WTC11 (cell line): ENCODE results near the gene ENTREP3. TPM values are rescaled to one million over a fixed set of nuclear protein-coding genes. Genes with fewer than 3 reads are reported as not detected.

Experiments
- AFF4 ChIP-seq: sonication (generic); formaldehyde crosslinking; IDR thresholded peaks from 2 replicates; pipeline ENCODE4 v1.8.1; 2023; ENCODE audit warnings: mild to moderate bottlenecking, missing genetic modification reagents, borderline replicate concordance
- AR ChIP-seq: fragments of 250-450 bp; sonication (Bioruptor Pico); IDR thresholded peaks from 2 replicates; pipeline ENCODE4 v1.9.0; 2021; ENCODE audit warnings: mild to moderate bottlenecking
- ATF2 ChIP-seq: sonication (generic); formaldehyde crosslinking; IDR thresholded peaks from 2 replicates; pipeline ENCODE4 v1.8.1; 2022; ENCODE audit warnings: low read depth, missing genetic modification reagents, borderline replicate concordance
- CREB1 ChIP-seq: sonication (generic); formaldehyde crosslinking; IDR thresholded peaks from 2 replicates; pipeline ENCODE4 v1.8.0; 2023; ENCODE audit warnings: mild to moderate bottlenecking, missing genetic modification reagents
- CREM ChIP-seq: sonication (generic); formaldehyde crosslinking; IDR thresholded peaks from 2 replicates; pipeline ENCODE4 v1.8.1; 2022; ENCODE audit warnings: mild to moderate bottlenecking, missing genetic modification reagents, moderate library complexity
- CTCF ChIP-seq: fragments of 200-600 bp; IDR thresholded peaks from 2 replicates; pipeline ENCODE4 v1.8.0; 2022; ENCODE audit warnings: antibody characterized with exemption
- E2F4 ChIP-seq: sonication (generic); formaldehyde crosslinking; IDR thresholded peaks from 2 replicates; pipeline ENCODE4 v1.8.1; 2022; ENCODE audit warnings: low read depth, mild to moderate bottlenecking, moderate library complexity, missing genetic modification reagents, borderline replicate concordance
- ERG ChIP-seq: fragments of 250-450 bp; sonication (Bioruptor Pico); IDR thresholded peaks from 2 replicates; pipeline ENCODE4 v1.8.0; 2021; ENCODE audit warnings: mild to moderate bottlenecking
- GTF2I ChIP-seq: fragments of 250-450 bp; sonication (Bioruptor Pico); conservative IDR thresholded peaks from 2 replicates; pipeline ENCODE4 v1.4.0; 2021; ENCODE audit warnings: mild to moderate bottlenecking
- IRF2 ChIP-seq: sonication (generic); formaldehyde crosslinking; IDR thresholded peaks from 2 replicates; pipeline ENCODE4 v1.8.0; 2022; ENCODE audit warnings: low read depth, missing genetic modification reagents, borderline replicate concordance
- JAZF1 ChIP-seq: fragments of 250-450 bp; sonication (Bioruptor Pico); IDR thresholded peaks from 2 replicates; pipeline ENCODE4 v1.9.0; 2021; ENCODE audit warnings: moderate library complexity, mild to moderate bottlenecking, inconsistent platforms
- JUN ChIP-seq: sonication (generic); formaldehyde crosslinking; IDR thresholded peaks from 2 replicates; pipeline ENCODE4 v1.8.0; 2023; ENCODE audit warnings: mild to moderate bottlenecking, missing genetic modification reagents
- MAX ChIP-seq: sonication (generic); formaldehyde crosslinking; IDR thresholded peaks from 2 replicates; pipeline ENCODE4 v1.8.0; 2022; ENCODE audit warnings: mild to moderate bottlenecking, missing genetic modification reagents
- MXD4 ChIP-seq: fragments of 250-450 bp; sonication (Bioruptor Pico); IDR thresholded peaks from 2 replicates; pipeline ENCODE4 v1.8.0; 2021; ENCODE audit warnings: mild to moderate bottlenecking, moderate library complexity, borderline replicate concordance
- NFATC4 ChIP-seq: fragments of 250-450 bp; sonication (Bioruptor Pico); IDR thresholded peaks from 2 replicates; pipeline ENCODE4 v1.9.0; 2021; ENCODE audit warnings: mild to moderate bottlenecking
- NFYB ChIP-seq: sonication (generic); formaldehyde crosslinking; conservative IDR thresholded peaks from 2 replicates; pipeline ENCODE4 v1.8.0; 2022; ENCODE audit warnings: low read depth, missing genetic modification reagents
- PRRX2 ChIP-seq: fragments of 250-450 bp; sonication (Bioruptor Pico); IDR thresholded peaks from 2 replicates; pipeline ENCODE4 v1.8.0; 2021; ENCODE audit warnings: mild to moderate bottlenecking
- SMAD3 ChIP-seq: sonication (generic); formaldehyde crosslinking; IDR thresholded peaks from 2 replicates; pipeline ENCODE4 v1.8.0; 2022; ENCODE audit warnings: missing genetic modification reagents, mild to moderate bottlenecking, borderline replicate concordance
- STAT6 ChIP-seq: sonication (generic); formaldehyde crosslinking; conservative IDR thresholded peaks from 2 replicates; pipeline ENCODE4 v1.8.1; 2023; ENCODE audit warnings: mild to moderate bottlenecking, low read depth, missing genetic modification reagents, moderate library complexity
- TCF7 ChIP-seq: sonication (generic); formaldehyde crosslinking; IDR thresholded peaks from 2 replicates; pipeline ENCODE4 v1.8.0; 2022; ENCODE audit warnings: mild to moderate bottlenecking, low read depth, missing genetic modification reagents, moderate library complexity
- TEAD1 ChIP-seq: sonication (generic); formaldehyde crosslinking; IDR thresholded peaks from 2 replicates; pipeline ENCODE4 v1.8.0; 2022; ENCODE audit warnings: mild to moderate bottlenecking, missing genetic modification reagents
- ZNF219 ChIP-seq: sonication (generic); formaldehyde crosslinking; IDR thresholded peaks from 2 replicates; pipeline ENCODE4 v1.8.0; 2023; ENCODE audit warnings: missing genetic modification reagents, mild to moderate bottlenecking, borderline replicate concordance
- ZNF396 ChIP-seq: fragments of 250-450 bp; sonication (Bioruptor Pico); IDR thresholded peaks from 2 replicates; pipeline ENCODE4 v1.8.0; 2021; ENCODE audit warnings: mild to moderate bottlenecking, moderate library complexity, borderline replicate concordance
- total RNA-seq: library from RNA; stranded (reverse); gene quantifications from 3 replicates; pipeline ENCODE4 v1.2.3, GENCODE V29; 2021

Gene ENTREP3
- total RNA-seq, 1 experiment from 2014 or later: 67.8 TPM

GRCh38 chr1:155208541-155209311 is 46.6 kb downstream of the ENTREP3 start, which contains the start of gene MTX1 (continued):
- TF ChIP-seq ATF2 (CRISPR knock-in tag) (no peak), NFYB (CRISPR knock-in tag) (no peak), MXD4 (no peak), CTCF (no peak), AFF4 (no peak), CREB1 (no peak), AR (CRISPR knock-in tag) (no peak; the same call in 1 of the 2 replicates), JAZF1 (CRISPR knock-in tag) (no peak), ZNF396 (CRISPR knock-in tag) (no peak), JUN (CRISPR knock-in tag) (0 out of 2 replicates have a peak, but pooled peaks have one; percentile 34), E2F4 (CRISPR knock-in tag) (no peak), MAX (peak; percentile 14; the same call in 1 of the 2 replicates), NFATC4 (no peak; the same call in 1 of the 2 replicates), IRF2 (no peak), PRRX2 (peak; percentile 70; the same call in 1 of the 2 replicates), GTF2I (CRISPR knock-in tag) (no peak), TCF7 (CRISPR knock-in tag) (no peak), TEAD1 (CRISPR knock-in tag) (no peak), SMAD3 (CRISPR knock-in tag) (no peak), ERG (CRISPR knock-in tag) (no peak), ZNF219 (CRISPR knock-in tag) (no peak), STAT6 (no peak), CREM (CRISPR knock-in tag) (no peak)
